Stimulated activated CD4-positive, alpha-beta T cell treated with anti-CD3 and anti-CD28 coated beads, Interleukin-1b, Interleukin-23, amount 100 ng/mL, for 1 hour (primary cell): Measurements from ENCODE around the gene PPP3CB.
"Not testable (repeated sequence)": the region's sequence is repeated elsewhere in the genome, so short reads cannot be mapped to it uniquely, and the experiment has no call there.

ENCODE experiments used
- DNase-seq, 2 donors: peaks; one replicate each; pipeline ENCODE4 v3.0.0-alpha.2; 2020; ENCODE audit warnings: low read depth in 2 of 2

Gene PPP3CB

DNA sequence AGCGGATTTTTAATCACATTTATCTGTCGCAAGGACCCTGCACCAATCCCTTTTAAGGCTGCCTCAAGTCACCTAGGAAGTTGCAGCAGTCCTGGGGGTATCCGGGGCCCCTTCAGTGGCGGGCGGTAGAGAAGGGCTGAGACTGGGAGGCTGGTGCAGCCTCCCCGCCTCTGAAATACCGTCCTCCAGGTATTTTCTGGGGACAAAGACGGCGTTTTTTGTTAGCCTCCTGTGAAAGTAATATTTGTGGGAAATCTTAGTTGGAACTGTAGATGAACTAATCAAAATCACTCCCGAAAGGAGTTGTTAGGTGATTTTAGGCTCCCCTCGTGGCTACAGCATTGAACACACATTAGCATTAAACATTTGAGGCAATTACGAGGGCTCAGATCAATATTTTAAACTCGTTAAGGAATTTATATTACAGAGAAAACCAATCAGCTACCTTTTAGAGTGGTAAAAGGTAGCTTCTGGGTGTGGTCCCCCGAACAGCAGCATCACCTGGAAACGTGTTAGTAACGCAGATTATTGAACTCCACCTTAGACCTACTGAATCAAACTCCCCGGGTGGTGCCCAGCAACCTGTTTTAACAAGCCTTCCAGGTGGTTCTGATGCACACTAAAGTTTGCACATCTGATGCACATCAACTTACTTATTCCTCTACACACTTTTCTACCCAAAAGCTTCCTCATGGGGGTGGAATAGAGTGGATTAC, 81.4 kb downstream of the PPP3CB start:
- DNase-seq: no peak

DNA sequence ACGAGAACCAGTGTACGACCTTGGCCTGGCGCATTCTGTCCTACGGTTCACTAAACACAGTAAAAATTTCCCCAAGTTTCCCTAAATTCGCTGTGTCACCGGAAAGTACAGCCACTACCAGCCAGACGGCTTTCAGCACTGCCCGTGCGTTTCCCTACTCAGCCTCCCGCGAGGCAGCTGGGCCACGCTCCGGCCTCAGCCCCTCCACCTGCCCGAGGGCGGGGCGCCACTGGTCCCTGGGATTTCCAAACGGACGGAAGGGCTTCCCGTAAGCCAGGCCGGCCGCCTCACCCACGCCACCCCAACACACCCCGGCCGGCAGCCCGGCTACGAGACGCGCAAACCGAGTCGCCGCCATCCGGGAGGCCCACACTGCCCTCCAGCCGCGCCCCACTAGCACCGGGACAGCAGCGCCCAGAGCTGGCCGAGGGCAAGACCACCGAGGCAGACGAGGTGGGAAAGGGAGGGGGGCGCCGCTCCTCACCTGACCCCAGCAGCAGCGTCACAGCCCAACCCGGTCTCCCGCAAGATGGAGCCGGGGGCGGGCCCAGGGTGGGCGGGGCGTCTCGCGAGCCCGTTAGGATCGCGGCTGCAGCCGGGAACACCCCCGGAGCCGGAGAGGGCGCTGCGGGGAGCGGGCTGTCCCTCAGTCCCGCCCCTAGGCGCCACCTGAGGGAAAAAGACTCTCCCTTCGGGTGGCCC, 82.1 kb downstream of the PPP3CB start, which contains the start of gene ANXA7:
Gene ANXA7, minus strand, starts transcription at position 531 of the 702 bp plus-strand sequence. CDS start 13,202 bp downstream, outside the sequence.
- DNase-seq: peak; percentile 82 to 97

DNA sequence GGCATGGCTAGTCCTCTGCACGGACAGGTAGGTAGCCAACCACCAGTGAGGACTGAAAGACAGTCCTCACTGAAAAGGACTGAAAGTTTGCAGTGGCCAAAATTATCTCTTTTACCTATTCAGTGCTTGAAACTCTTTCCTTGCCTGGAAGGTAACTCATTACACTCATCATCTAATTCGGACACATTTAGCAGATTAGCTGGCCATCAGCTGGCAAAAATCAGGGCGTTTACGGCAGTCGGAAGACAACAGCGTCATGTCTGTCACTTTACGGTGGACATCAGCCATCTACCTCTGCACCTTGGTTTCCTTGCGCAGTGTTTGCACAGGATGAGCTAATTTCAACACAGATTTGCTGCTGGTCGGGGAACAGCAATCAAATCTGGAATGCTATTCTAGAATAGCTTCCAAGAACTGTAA, 82.7 kb downstream of the PPP3CB start:
- peak in 1 of 2 donors; percentile 1 for DNase-seq

DNA sequence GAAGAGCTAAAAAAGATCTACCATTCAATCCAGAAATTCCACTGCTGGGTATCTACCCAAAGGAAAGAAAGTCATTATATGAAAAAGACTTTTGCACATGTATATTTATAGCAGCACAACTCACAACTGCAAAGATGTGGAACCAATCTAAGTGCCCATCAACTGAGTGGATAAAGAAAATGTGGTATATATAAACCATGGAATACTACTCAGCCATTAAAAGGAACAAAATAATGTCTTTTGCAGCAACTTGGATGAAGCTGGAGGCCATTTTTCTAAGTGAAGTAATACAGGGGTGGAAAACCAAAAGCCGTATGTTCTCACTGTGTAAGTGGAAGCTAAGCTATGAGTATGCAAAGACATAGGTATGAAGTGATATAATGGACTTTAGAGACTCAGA, 84.9 kb downstream of the PPP3CB start:
- DNase-seq: no peak

DNA sequence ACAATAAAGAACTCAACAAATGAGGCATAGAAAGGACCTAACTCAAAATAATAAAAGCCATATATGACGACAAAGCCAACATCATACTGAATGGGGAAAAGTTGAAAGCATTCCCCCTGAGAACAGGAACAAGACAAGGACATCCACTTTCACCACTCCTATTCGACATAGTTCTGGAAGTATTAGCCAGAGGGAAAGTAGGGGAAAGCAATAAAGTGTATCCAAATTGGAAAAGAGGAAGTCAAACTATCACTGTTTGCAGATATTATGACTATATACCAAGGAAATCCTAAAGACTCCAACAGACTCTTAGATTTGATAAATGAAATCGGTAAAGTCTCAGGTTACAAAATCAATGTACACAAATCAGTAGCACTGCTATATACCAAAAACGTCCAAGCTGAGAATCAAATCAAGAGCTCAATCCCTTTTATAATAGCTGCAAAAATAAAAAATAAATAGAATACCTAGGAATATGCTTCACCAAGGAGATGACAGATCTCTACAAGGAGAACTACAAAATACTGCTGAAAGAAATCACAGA, 86.8 kb downstream of the PPP3CB start:
- DNase-seq: no peak

DNA sequence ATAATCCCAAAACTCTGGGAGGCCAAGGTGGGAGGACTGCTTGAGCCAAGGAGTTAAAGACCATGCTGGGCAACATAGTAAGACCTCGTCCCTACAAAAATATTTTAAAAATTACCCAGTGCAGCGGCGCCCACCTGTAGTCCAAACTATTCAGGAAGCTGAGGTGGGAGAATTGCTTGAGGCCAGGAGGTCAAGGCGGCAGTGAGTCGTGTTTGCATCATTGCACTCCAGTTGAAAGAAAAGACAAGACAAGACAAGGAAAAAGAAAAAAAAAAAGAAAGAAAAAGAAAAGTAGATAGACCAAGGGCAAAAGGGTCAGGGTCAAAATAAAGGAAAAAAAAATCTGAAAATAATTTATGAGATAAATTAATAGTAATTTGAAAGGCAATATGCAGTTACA, 87.8 kb downstream of the PPP3CB start:
- no peak for DNase-seq

DNA sequence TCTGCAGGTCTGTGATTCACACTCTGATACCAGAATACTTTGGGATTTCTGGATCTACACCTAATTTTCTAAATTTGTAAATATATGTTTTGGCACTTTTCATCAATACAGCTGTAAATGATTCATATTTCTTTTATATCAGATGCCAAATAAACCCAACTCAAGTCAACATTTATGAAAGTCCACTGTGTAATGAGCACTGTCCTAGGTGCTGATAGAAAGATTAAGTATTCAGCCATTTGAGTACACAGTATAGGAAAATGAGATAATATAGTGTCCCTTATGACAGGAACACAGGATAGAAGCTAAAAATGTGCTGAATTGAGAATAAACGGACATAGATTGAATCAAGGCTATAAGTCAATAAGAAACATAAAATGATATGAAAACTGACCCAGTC, 88.3 kb downstream of the PPP3CB start:
- no peak for DNase-seq

DNA sequence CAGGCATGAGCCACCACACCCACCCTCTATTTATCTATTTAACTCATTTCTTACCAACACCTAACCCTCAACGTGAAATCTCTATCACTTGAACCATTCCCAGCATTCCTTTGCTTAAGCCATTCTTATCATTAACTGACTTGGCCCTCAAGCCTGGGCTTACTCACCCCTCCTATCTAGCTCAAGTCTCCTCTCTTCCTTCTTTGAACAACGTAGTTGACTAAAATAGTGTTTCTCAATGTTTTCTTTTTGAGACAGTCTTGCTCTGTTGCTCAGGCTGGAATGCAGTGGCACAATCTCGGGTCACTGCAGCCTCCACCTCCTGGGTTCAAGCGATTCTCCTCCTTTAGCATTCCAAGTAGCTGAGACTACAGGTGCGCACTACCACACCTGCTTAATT, 89.0 kb downstream of the PPP3CB start:
- DNase-seq: no peak

DNA sequence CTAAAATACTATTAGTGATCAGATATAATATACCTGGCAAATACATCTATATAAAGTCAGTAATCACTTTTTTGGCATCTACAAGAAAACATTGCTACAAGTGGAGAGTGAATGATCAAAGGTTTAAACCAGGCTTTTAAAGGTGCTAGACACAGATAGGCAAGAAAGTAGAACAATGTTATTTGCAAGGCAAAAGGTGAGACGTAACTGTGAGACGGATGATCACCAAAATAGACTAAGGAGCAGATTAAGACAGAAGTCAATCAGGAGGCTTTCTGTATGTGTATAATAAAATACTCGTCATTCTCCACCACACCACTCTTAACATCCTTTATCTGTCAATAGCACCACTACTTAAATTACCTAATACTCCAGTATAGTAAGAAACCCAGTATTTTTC, 90.3 kb downstream of the PPP3CB start:
- DNase-seq: no peak

DNA sequence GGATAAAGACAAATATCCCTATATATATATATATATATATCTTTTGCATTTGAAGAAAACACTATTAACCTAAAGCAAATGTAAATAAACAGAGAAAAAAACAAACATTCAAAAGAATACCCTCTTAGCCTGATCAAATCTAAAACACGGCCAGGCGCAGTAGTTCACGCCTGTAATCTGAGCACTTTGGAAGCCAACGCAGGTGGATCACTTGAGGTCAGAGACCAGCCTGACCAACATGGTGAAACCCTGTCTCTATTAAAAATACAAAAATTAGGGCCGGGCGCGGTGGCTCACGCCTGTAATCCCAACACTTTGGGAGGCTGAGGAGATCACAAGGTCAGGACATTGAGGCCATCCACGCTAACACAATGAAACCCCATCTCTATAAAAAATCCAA, 91.1 kb downstream of the PPP3CB start:
- DNase-seq: no peak

DNA sequence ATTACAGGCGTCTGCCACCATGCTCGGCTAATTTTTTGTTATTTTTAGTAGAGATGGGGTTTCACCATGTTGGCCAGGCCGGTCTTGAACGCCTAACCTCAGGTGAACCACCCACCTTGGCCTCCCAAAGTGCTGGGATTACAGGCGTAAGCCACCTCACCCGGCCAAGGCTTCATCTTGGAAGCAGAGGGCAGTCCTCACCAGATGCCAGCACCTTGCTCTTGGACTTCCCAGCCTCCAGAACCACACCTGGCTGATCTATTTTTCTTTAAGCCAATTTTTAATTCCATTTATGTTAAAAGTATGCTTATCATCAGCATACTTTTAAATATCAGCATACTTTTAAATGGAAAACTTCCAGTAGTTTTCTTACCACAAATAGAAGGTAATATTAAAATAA, 94.2 kb downstream of the PPP3CB start:
- DNase-seq: no peak

DNA sequence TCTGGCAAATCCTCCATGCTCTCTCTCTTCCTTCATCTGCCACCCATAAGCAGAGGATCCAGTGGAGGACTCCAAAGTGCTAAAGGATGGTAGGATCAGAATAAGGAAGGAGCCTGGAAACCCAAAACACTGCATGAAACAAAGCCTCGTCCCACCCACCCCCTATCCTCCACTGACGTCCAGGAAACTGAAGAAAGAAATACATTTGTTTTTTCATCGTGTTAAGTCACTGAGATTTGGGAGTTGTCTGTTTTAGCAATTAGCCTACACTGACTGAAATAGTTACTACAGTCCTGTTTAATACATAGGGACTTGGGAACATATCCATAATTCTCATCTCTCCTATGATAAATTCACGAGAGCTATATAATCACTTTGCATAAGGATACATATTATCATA, 96.8 kb downstream of the PPP3CB start:
- DNase-seq: no peak

DNA sequence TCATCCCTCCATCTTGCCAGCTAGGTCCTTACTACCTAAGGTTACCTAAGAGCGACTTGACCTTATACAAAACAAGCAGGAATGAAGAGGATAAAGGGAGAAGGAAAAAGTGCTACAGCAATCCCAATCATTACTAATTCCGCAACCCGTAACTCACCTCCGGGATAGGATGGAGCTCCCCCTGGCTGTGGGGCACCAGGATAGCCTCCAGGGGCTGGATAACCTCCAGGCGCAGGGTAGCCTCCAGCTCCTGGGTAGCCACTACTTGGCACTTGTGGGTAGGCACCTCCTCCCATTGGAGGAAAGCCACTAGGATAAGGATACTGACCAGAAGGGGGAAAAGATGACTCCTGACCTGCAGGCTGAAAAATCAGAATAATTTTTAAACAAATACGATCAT, 97.8 kb downstream of the PPP3CB start:
- no peak for DNase-seq

DNA sequence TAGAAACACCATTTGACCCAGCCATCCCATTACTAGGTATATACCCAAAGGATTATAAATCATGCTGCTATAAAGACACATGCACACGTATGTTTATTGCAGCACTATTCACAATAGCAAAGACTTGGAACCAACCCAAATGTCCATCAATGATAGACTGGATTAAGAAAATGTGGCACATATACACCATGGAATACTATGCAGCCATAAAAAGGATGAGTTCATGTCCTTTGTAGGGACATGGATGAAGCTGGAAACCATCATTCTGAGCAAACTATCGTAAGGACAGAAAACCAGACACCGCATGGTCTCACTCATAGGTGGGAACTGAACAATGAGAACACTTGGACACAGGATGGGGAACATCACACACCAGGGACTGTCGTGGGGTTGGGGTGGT, 101.5 kb downstream of the PPP3CB start:
- not testable (repeated sequence) for DNase-seq

DNA sequence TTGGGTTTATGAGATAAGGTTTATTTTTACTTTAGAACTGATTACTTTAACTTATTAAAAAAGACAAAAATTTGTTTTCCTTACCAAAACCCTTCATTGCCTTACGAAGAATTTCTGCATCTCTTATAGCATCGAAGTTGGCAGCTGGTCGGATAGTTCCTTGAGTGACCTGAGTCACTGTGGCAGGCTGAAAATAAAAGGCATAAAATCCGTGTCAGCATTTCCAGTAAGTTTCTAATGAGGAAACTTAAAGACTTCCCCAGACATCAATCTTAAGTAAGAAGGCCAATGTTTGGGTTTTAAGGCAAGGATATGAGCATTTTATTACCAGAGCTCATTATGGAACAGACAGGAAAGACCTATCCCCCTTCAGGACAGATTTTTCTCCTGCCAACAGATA, 107.6 kb downstream of the PPP3CB start:
- no peak for DNase-seq

DNA sequence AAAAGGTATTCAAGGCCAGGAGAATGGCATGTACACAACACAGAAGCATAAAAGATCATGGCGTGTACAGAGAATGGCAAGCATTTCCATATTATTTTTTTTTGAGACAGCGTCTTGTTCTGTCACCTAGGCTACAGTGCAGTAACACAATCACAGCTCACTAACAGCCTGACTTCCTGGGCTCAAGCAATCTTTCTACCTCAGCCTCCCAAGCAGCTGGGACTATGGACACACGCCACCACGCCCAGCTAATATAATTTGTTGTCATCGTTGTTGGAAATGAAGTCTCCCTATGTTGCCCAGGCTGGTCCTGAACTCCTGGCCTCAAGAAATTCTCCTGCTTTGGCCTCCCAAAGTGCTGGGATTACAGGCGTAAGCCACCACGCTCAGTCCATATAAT, 109.2 kb downstream of the PPP3CB start:
- no peak for DNase-seq
